Measurements from ENCODE around the gene ZFYVE16.

- TF ChIP-seq GATA3 (IDR thresholded peaks at IDR 0.05; ENCODE audit: low read depth, low read length) (no peak), GATA2 (IDR thresholded peaks at IDR 0.05; ENCODE audit: low read depth, low read length) (no peak)
These were observed 101.0 kb downstream of the ZFYVE16 start for GRCh38 chr5:80508844-80509243.
